Measurements from ENCODE around the gene PAEP. TPM values are rescaled to one million over a fixed set of nuclear protein-coding genes. Genes with fewer than 3 reads are reported as not detected.

Gene PAEP
- total RNA-seq, 1 donor from 2014 or later = not detected

GRCh38 chr9:135563039-135563476 lies 1.5 kb downstream of the PAEP start:
- Histone ChIP-seq H3K4me3 (no peak overlapping the region), H3K36me3 (no peaks in the 10 kb centered on the region), H3K4me1 (no peaks in the 10 kb centered on the region), H3K9me3 (replicated peaks) (no peaks in the 10 kb centered on the region), H3K27ac (replicated peaks) (no peak overlapping the region), H3K27me3 (ENCODE audit: low read depth) (peaks cover 78% of the 10 kb centered on the region)
- no peak for TF ChIP-seq CTCF (IDR thresholded peaks at IDR 0.05; ENCODE audit: borderline replicate concordance)
- DNase-seq = no peak
- intact Hi-C loops (cut with micrococcal nuclease) = no loop called here

- peaks cover 3% of the 10 kb centered on the region for H3K9me3 ChIP-seq (replicated peaks)
- H3K4me1 ChIP-seq = no peaks in the 10 kb centered on the region
- H3K36me3 ChIP-seq = no peaks in the 10 kb centered on the region
- intact Hi-C loops (cut with micrococcal nuclease) = no loop called here
- H3K4me3 ChIP-seq = no peak overlapping the region
- no peak overlapping the region for H3K27ac ChIP-seq (replicated peaks)
- no peak for DNase-seq
- no peak for TF ChIP-seq CTCF (IDR thresholded peaks at IDR 0.05; ENCODE audit: borderline replicate concordance)
- H3K27me3 ChIP-seq (ENCODE audit: low read depth) = peaks cover 78% of the 10 kb centered on the region
Measured at GRCh38 chr9:135563858-135564257, 2.3 kb downstream of the PAEP start.

GRCh38 chr9:135565141-135565628 lies 3.6 kb downstream of the PAEP start:
- H3K27ac ChIP-seq (replicated peaks) = no peak overlapping the region
- H3K27me3 ChIP-seq (ENCODE audit: low read depth) = peaks cover 69% of the 10 kb centered on the region
- H3K36me3 ChIP-seq = no peaks in the 10 kb centered on the region
- peaks cover 17% of the 10 kb centered on the region for H3K9me3 ChIP-seq (replicated peaks)
- intact Hi-C loops (cut with micrococcal nuclease) = no loop called here
- TF ChIP-seq CTCF (IDR thresholded peaks at IDR 0.05; ENCODE audit: borderline replicate concordance) = no peak
- H3K4me3 ChIP-seq = no peak overlapping the region
- H3K4me1 ChIP-seq = no peaks in the 10 kb centered on the region
- DNase-seq = no peak

GRCh38 chr9:135565636-135566035 lies 4.1 kb downstream of the PAEP start:
- H3K4me3 ChIP-seq = no peak overlapping the region

GRCh38 chr9:135566552-135566951 lies 5.0 kb downstream of the PAEP start:
- Histone ChIP-seq H3K9me3 (replicated peaks) (peaks cover 20% of the 10 kb centered on the region), H3K4me1 (no peaks in the 10 kb centered on the region), H3K27ac (replicated peaks) (no peak overlapping the region), H3K36me3 (no peaks in the 10 kb centered on the region), H3K4me3 (no peak overlapping the region), H3K27me3 (ENCODE audit: low read depth) (peaks cover 55% of the 10 kb centered on the region)
- intact Hi-C loops (cut with micrococcal nuclease) = no loop called here
- no peak for TF ChIP-seq CTCF (IDR thresholded peaks at IDR 0.05; ENCODE audit: borderline replicate concordance)
- DNase-seq = no peak

More at GRCh38 chr9:135565636-135566035, 4.1 kb downstream of the PAEP start:
- DNase-seq = no peak
- H3K27ac ChIP-seq (replicated peaks) = no peak overlapping the region
- H3K36me3 ChIP-seq = no peaks in the 10 kb centered on the region
- no peak for TF ChIP-seq CTCF (IDR thresholded peaks at IDR 0.05; ENCODE audit: borderline replicate concordance)
- peaks cover 65% of the 10 kb centered on the region for H3K27me3 ChIP-seq (ENCODE audit: low read depth)
- intact Hi-C loops (cut with micrococcal nuclease) = no loop called here
- H3K4me1 ChIP-seq = no peaks in the 10 kb centered on the region
- H3K9me3 ChIP-seq (replicated peaks) = peaks cover 17% of the 10 kb centered on the region

Measured in left ventricle myocardium inferior (tissue), 1 donor.